Activated CD8-positive, alpha-beta memory T cell treated with anti-CD3 and anti-CD28 coated beads, Interleukin-2, amount 50 U/mL, for 1 hour (primary cell): Measurements from ENCODE around the gene EPB41L2.

ENCODE experiments used
- DNase-seq: peaks from one replicate; pipeline ENCODE4 v3.0.0-alpha.2; 2020; ENCODE audit errors: extremely low read depth

EPB41L2 gene

GRCh38 chr6:131061751-131062119, 1.3 kb downstream of the EPB41L2 start:
- DNase-seq: no peak

GRCh38 chr6:131061041-131061750, 1.8 kb downstream of the EPB41L2 start:
- no peak for DNase-seq

- DNase-seq: no peak
Measured at GRCh38 chr6:131060311-131060710, 2.7 kb downstream of the EPB41L2 start.

- DNase-seq: no peak
Measured at GRCh38 chr6:131059486-131059885, 3.6 kb downstream of the EPB41L2 start.

- DNase-seq: no peak
Measured at GRCh38 chr6:131058236-131058635, 4.8 kb downstream of the EPB41L2 start.

GRCh38 chr6:131054392-131055250, 8.4 kb downstream of the EPB41L2 start:
- no peak for DNase-seq

- DNase-seq: no peak
Measured at GRCh38 chr6:131053546-131054240, 9.4 kb downstream of the EPB41L2 start.

- DNase-seq: no peak
Measured at GRCh38 chr6:131052181-131052580, 10.9 kb downstream of the EPB41L2 start.

GRCh38 chr6:131051341-131051740, 11.7 kb downstream of the EPB41L2 start:
- no peak for DNase-seq

GRCh38 chr6:131049608-131050007, 13.4 kb downstream of the EPB41L2 start:
- DNase-seq: no peak

GRCh38 chr6:131048933-131049515, 14.0 kb downstream of the EPB41L2 start:
- DNase-seq: no peak

- no peak for DNase-seq
Measured at GRCh38 chr6:131048459-131048858, 14.6 kb downstream of the EPB41L2 start.

GRCh38 chr6:131045139-131045538, 17.9 kb downstream of the EPB41L2 start:
- DNase-seq: no peak

- DNase-seq: no peak
Measured at GRCh38 chr6:131043902-131044447, 19.1 kb downstream of the EPB41L2 start.

- DNase-seq: no peak
Measured at GRCh38 chr6:131042664-131043063, 20.4 kb downstream of the EPB41L2 start.

- no peak for DNase-seq
Measured at GRCh38 chr6:131041814-131042213, 21.2 kb downstream of the EPB41L2 start.

GRCh38 chr6:131040866-131041265, 22.2 kb downstream of the EPB41L2 start:
- DNase-seq: no peak

GRCh38 chr6:131039345-131039680, 23.7 kb downstream of the EPB41L2 start:
- DNase-seq: no peak

GRCh38 chr6:131038597-131039344, 24.3 kb downstream of the EPB41L2 start:
- no peak for DNase-seq

GRCh38 chr6:131037194-131037897, 25.7 kb downstream of the EPB41L2 start:
- no peak for DNase-seq

- DNase-seq: no peak
Measured at GRCh38 chr6:131036601-131037000, 26.4 kb downstream of the EPB41L2 start.
